HG02763 (cell line): ENCODE data around the gene GOLIM4.
A peak's percentile ranks its signal among the peaks of the same experiment; 100 is the strongest.
"Not testable (repeated sequence)": the region's sequence is repeated elsewhere in the genome, so short reads cannot be mapped to it uniquely, and the experiment has no call there.

Experiments
- ATAC-seq: cut with Tn5 transposase; IDR thresholded peaks from one replicate; pipeline ENCODE4 v1.9.1; 2021; ENCODE audit warnings: mild to moderate bottlenecking, moderate library complexity; ENCODE audit not compliant: unreplicated experiment

GOLIM4 gene

GRCh38 chr3:168080022-168080421 is 15.7 kb downstream of the GOLIM4 start:
- no peak for ATAC-seq

- ATAC-seq: no peak
Observed at GRCh38 chr3:168077091-168077490, 18.6 kb downstream of the GOLIM4 start.

- ATAC-seq: no peak
Observed at GRCh38 chr3:168073842-168074605, 21.7 kb downstream of the GOLIM4 start.

- no peak for ATAC-seq
Observed at GRCh38 chr3:168072323-168072650, 23.4 kb downstream of the GOLIM4 start.

- no peak for ATAC-seq
Observed at GRCh38 chr3:168071591-168072322, 24.0 kb downstream of the GOLIM4 start.

- ATAC-seq: no peak
Observed at GRCh38 chr3:168070919-168071318, 24.8 kb downstream of the GOLIM4 start.

- ATAC-seq: no peak
Observed at GRCh38 chr3:168068346-168068745, 27.4 kb downstream of the GOLIM4 start.

GRCh38 chr3:168066882-168067281 is 28.8 kb downstream of the GOLIM4 start:
- peak; percentile 38 for ATAC-seq

- no peak for ATAC-seq
Observed at GRCh38 chr3:168065569-168065968, 30.2 kb downstream of the GOLIM4 start.

GRCh38 chr3:168063122-168063521 is 32.6 kb downstream of the GOLIM4 start:
- ATAC-seq: no peak

- no peak for ATAC-seq
Observed at GRCh38 chr3:168062679-168063078, 33.0 kb downstream of the GOLIM4 start.

GRCh38 chr3:168061332-168061996 is 34.3 kb downstream of the GOLIM4 start:
- peak; percentile 76 for ATAC-seq

- no peak for ATAC-seq
Observed at GRCh38 chr3:168060317-168060716, 35.4 kb downstream of the GOLIM4 start.

GRCh38 chr3:168058481-168058880 is 37.2 kb downstream of the GOLIM4 start:
- ATAC-seq: no peak

- not testable (repeated sequence) for ATAC-seq
Observed at GRCh38 chr3:168056398-168057230, 39.1 kb downstream of the GOLIM4 start.

GRCh38 chr3:168054447-168054846 is 41.3 kb downstream of the GOLIM4 start:
- ATAC-seq: no peak

- no peak for ATAC-seq
Observed at GRCh38 chr3:168053115-168053514, 42.6 kb downstream of the GOLIM4 start.

GRCh38 chr3:168052515-168052914 is 43.2 kb downstream of the GOLIM4 start:
- ATAC-seq: no peak

- peak; percentile 51 for ATAC-seq
Observed at GRCh38 chr3:168051531-168052471, 43.9 kb downstream of the GOLIM4 start.

- no peak for ATAC-seq
Observed at GRCh38 chr3:168051070-168051469, 44.7 kb downstream of the GOLIM4 start.
